Lung microvascular endothelial cell (primary cell): ENCODE results near the gene HIGD2B. TPM values are rescaled to one million over a fixed set of nuclear protein-coding genes. Genes with fewer than 3 reads are reported as not detected.
"Not testable (repeated sequence)": the region's sequence is repeated elsewhere in the genome, so short reads cannot be mapped to it uniquely, and the experiment has no call there.

Experiments used
- DNase-seq, 2 donors: peaks; one replicate each; pipeline versions ENCODE4 v3.0.0 to v3.0.0-alpha.2; 2010; ENCODE audit warnings: low read depth in 2 of 2
- total RNA-seq: library from RNA; depleted of rRNA; stranded (reverse); fragments of >200 nt; gene quantifications from 2 replicates; pipeline ENCODE4 v1.2.1, GENCODE V29; 2014

HIGD2B gene
- total RNA-seq, 1 donor from 2014 or later: under 0.01 TPM

- DNase-seq: no peak
Observed at GRCh38 chr15:72680931-72681330, 5.1 kb downstream of the HIGD2B start.

GRCh38 chr15:72676838-72677237 lies 9.1 kb downstream of the HIGD2B start:
- no peak for DNase-seq

- peak in 1 of 2 donors; percentile 4 for DNase-seq
Observed at GRCh38 chr15:72671525-72671924, 14.5 kb downstream of the HIGD2B start.

- peak; percentile 69 to 78 for DNase-seq
Observed at GRCh38 chr15:72670656-72671352, 15.2 kb downstream of the HIGD2B start.

GRCh38 chr15:72669803-72670202 lies 16.2 kb downstream of the HIGD2B start:
- not testable (repeated sequence) for DNase-seq

- not testable (repeated sequence) for DNase-seq
Observed at GRCh38 chr15:72665706-72666105, 20.3 kb downstream of the HIGD2B start.

GRCh38 chr15:72663931-72664330 lies 22.1 kb downstream of the HIGD2B start:
- not testable (repeated sequence) for DNase-seq

GRCh38 chr15:72661081-72661480 lies 24.9 kb downstream of the HIGD2B start:
- not testable (repeated sequence) for DNase-seq

GRCh38 chr15:72656014-72656413 lies 30.0 kb downstream of the HIGD2B start:
- DNase-seq: not testable (repeated sequence)

- not testable (repeated sequence) for DNase-seq
Observed at GRCh38 chr15:72654397-72654796, 31.6 kb downstream of the HIGD2B start, which contains the start of gene GOLGA6B. GOLGA6B (plus strand) TSS chr15:72654697; CDS start chr15:72654738, 41 bp downstream.

- DNase-seq: not testable (repeated sequence)
Observed at GRCh38 chr15:72648631-72649253, 37.2 kb downstream of the HIGD2B start.

GRCh38 chr15:72642271-72642670 lies 43.7 kb downstream of the HIGD2B start:
- not testable (repeated sequence) for DNase-seq

GRCh38 chr15:72639759-72640483 lies 46.1 kb downstream of the HIGD2B start:
- not testable (repeated sequence) for DNase-seq

- peak; percentile 84 to 86 for DNase-seq
Observed at GRCh38 chr15:72636519-72637282, 49.3 kb downstream of the HIGD2B start.

GRCh38 chr15:72629068-72629570 lies 56.9 kb downstream of the HIGD2B start:
- DNase-seq: not testable (repeated sequence)

- DNase-seq: not testable (repeated sequence)
Observed at GRCh38 chr15:72628249-72629067, 57.5 kb downstream of the HIGD2B start.

- DNase-seq: not testable (repeated sequence)
Observed at GRCh38 chr15:72626153-72626552, 59.8 kb downstream of the HIGD2B start.
